T-helper 2 cell treated with Interferon-gamma antibody and Interleukin-4, amounts not matched to agents 100 ng/mL and 5 ng/mL, for 36 hours (primary cell): ENCODE measurements around the gene RHOG. TPM values are rescaled to one million over a fixed set of nuclear protein-coding genes. Genes with fewer than 3 reads are reported as not detected.
"Not testable (repeated sequence)": the region's sequence is repeated elsewhere in the genome, so short reads cannot be mapped to it uniquely, and the experiment has no call there.

Source experiments
- intact Hi-C: fragments of 100-400 bp; cut with micrococcal nuclease; formaldehyde crosslinking; loops from one replicate; pipeline ENCODE4 v1.15.1; 2023
- total RNA-seq: library from RNA; stranded (reverse); gene quantifications from 2 replicates; pipeline ENCODE4 v1.2.3, GENCODE V29; 2022

The RHOG gene
- total RNA-seq, 1 donor from 2014 or later, result 150 TPM

GRCh38 chr11:3814832-3815231 lies 25.9 kb downstream of the RHOG start:
- intact Hi-C loops, result not testable (repeated sequence)

GRCh38 chr11:3810951-3811350 lies 29.8 kb downstream of the RHOG start:
- intact Hi-C loops, result no loop called here

- intact Hi-C loops, result no loop called here
Observed at GRCh38 chr11:3810446-3810845, 30.3 kb downstream of the RHOG start.

- intact Hi-C loops, result loop anchor here (5.0 kb wide), 2 partner anchors 72 to 102 kb away; no protein-coding TSS in a partner anchor
Observed at GRCh38 chr11:3809624-3809928, 31.2 kb downstream of the RHOG start.

GRCh38 chr11:3808861-3809623 lies 31.7 kb downstream of the RHOG start:
- intact Hi-C loops, result loop anchor here (1.0 to 5.0 kb wide), 3 partner anchors 12 to 102 kb away; partner anchors contain the start of gene NUP98

GRCh38 chr11:3807909-3808860 lies 32.6 kb downstream of the RHOG start, which contains the start of gene PGAP2:
Gene PGAP2, plus strand, starts transcription at chr11:3808560. Its CDS starts 2,700 bp downstream, at chr11:3811260.
- intact Hi-C loops, result loop anchor here (1.0 to 5.0 kb wide), 3 partner anchors 11 to 101 kb away; partner anchors contain the start of gene NUP98

GRCh38 chr11:3803726-3804495 lies 36.8 kb downstream of the RHOG start:
- intact Hi-C loops, result no loop called here

GRCh38 chr11:3802011-3802790 lies 38.6 kb downstream of the RHOG start:
- intact Hi-C loops, result no loop called here

- intact Hi-C loops, result loop anchor here (5.0 kb wide), 1 partner anchor 147 kb away; no protein-coding TSS in a partner anchor
Observed at GRCh38 chr11:3799873-3800272, 40.9 kb downstream of the RHOG start.

GRCh38 chr11:3799143-3799542 lies 41.6 kb downstream of the RHOG start:
- intact Hi-C loops, result loop anchor here (5.0 kb wide), 1 partner anchor 148 kb away; no protein-coding TSS in a partner anchor

GRCh38 chr11:3797329-3798090 lies 43.2 kb downstream of the RHOG start, which contains the start of gene NUP98:
Gene NUP98, minus strand, starts transcription at chr11:3797554. Its CDS starts 15,437 bp downstream, at chr11:3782117.
- intact Hi-C loops, result loop anchor here (1.0 to 5.0 kb wide), 5 partner anchors 11 to 297 kb away; partner anchors contain the start of genes PGAP2 and RRM1

- intact Hi-C loops, result loop anchor here (1.0 to 5.0 kb wide), 5 partner anchors 11 to 297 kb away; partner anchors contain the start of genes PGAP2 and RRM1
Observed at GRCh38 chr11:3796801-3797328, 43.9 kb downstream of the RHOG start.

GRCh38 chr11:3796346-3796745 lies 44.4 kb downstream of the RHOG start:
- intact Hi-C loops, result loop anchor here (5.0 kb wide), 1 partner anchor 151 kb away; no protein-coding TSS in a partner anchor

- intact Hi-C loops, result loop anchor here (5.0 kb wide), 1 partner anchor 151 kb away; no protein-coding TSS in a partner anchor
Observed at GRCh38 chr11:3796002-3796311, 44.8 kb downstream of the RHOG start.

GRCh38 chr11:3795131-3796001 lies 45.4 kb downstream of the RHOG start:
- intact Hi-C loops, result loop anchor here (5.0 kb wide), 1 partner anchor 152 kb away; no protein-coding TSS in a partner anchor

- intact Hi-C loops, result not testable (repeated sequence)
Observed at GRCh38 chr11:3794387-3794786, 46.4 kb downstream of the RHOG start.

GRCh38 chr11:3786781-3787428 lies 53.9 kb downstream of the RHOG start:
- intact Hi-C loops, result no loop called here
